Measurements from ENCODE around the gene DHRS13. TPM values are rescaled to one million over a fixed set of nuclear protein-coding genes. Genes with fewer than 3 reads are reported as not detected.
A peak's percentile ranks its signal among the peaks of the same experiment; 100 is the strongest.

DHRS13 gene
- total RNA-seq, 1 experiment from 2014 or later, result 28.5 TPM

DNA sequence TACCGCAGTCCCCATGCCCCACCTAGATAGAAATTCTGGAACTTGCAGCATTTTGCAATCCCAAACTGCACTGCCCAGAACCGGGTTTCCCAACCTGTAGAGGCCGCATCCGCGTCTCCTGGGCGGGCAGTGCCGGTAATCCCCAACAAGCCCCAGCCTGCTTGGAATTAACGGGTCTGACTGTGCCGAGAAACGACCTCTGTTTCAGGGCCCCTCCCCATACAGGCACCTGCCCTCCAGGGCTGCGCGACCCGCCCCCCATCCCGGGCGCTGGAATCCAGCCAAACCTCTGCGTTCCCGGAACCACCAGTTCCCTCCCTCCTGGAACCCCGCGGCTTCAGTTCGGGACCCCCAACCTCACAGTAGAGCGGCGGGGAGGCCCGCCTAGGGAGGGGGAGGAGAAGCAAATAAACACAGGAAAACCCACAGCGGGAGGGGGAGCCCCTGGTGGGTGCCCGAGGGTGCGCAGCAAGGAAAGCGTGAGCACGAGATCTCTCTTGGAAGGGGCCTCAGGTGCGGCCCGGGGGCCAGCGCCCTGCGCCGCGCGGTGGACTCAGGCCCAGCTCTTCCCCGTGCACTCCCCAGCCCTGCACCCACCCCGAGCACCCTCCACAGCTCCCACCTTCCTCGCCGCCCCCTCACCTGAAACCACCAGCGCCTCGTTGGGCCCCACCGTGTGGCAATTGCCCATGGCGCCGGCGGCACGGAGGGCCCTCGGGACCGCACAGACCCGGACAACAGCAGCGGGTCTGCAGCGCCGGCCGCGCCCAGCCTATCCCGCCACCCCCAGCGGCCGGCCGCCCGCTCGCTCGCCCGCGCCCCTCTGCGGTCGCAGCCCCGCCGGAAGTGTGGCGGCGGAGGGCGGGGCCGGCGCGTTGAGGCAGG lies 5.8 kb downstream of the DHRS13 start, which contains the start of gene FLOT2 (continued):
- TF ChIP-seq ZNF281 (CRISPR knock-in tag; IDR thresholded peaks at IDR 0.05) (no peak), SMAD4 (CRISPR knock-in tag; IDR thresholded peaks at IDR 0.05) (no peak), NFYB (CRISPR knock-in tag; conservative IDR thresholded peaks at IDR 0.05; ENCODE audit: low read depth) (no peak; the same call in 1 of the 2 replicates), SMAD3 (CRISPR knock-in tag; IDR thresholded peaks at IDR 0.05; ENCODE audit: borderline replicate concordance) (no peak; the same call in none of the 2 replicates), FOXJ3 (CRISPR knock-in tag; IDR thresholded peaks at IDR 0.05; ENCODE audit: borderline replicate concordance) (no peak), ELF4 (CRISPR knock-in tag; IDR thresholded peaks at IDR 0.05; ENCODE audit: low read depth) (no peak), ZNF425 (CRISPR knock-in tag; conservative IDR thresholded peaks at IDR 0.05) (no peak), RORB (CRISPR knock-in tag; IDR thresholded peaks at IDR 0.05) (no peak), ZNF263 (CRISPR knock-in tag; IDR thresholded peaks at IDR 0.05; ENCODE audit: low read depth) (no peak), MAX (CRISPR knock-in tag; IDR thresholded peaks at IDR 0.05) (no peak), ATF3 (CRISPR knock-in tag; conservative IDR thresholded peaks at IDR 0.05) (no peak), ATF1 (CRISPR knock-in tag; IDR thresholded peaks at IDR 0.05) (0 out of 2 replicates have a peak, but pooled peaks have one; percentile 40), ETV6 (CRISPR knock-in tag; IDR thresholded peaks at IDR 0.05) (0 out of 2 replicates have a peak, but pooled peaks have one; percentile 25)
- TF ChIP-seq, protein P1, sequence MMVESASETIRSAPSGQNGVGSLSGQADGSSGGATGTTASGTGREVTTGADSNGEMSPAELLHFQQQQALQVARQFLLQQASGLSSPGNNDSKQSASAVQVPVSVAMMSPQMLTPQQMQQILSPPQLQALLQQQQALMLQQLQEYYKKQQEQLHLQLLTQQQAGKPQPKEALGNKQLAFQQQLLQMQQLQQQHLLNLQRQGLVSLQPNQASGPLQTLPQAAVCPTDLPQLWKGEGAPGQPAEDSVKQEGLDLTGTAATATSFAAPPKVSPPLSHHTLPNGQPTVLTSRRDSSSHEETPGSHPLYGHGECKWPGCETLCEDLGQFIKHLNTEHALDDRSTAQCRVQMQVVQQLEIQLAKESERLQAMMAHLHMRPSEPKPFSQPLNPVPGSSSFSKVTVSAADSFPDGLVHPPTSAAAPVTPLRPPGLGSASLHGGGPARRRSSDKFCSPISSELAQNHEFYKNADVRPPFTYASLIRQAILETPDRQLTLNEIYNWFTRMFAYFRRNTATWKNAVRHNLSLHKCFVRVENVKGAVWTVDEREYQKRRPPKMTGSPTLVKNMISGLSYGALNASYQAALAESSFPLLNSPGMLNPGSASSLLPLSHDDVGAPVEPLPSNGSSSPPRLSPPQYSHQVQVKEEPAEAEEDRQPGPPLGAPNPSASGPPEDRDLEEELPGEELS (CRISPR knock-in tag; IDR thresholded peaks at IDR 0.05), result peak; percentile 76
- TF ChIP-seq, protein P2, sequence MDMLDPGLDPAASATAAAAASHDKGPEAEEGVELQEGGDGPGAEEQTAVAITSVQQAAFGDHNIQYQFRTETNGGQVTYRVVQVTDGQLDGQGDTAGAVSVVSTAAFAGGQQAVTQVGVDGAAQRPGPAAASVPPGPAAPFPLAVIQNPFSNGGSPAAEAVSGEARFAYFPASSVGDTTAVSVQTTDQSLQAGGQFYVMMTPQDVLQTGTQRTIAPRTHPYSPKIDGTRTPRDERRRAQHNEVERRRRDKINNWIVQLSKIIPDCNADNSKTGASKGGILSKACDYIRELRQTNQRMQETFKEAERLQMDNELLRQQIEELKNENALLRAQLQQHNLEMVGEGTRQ (CRISPR knock-in tag; IDR thresholded peaks at IDR 0.05), result peak; percentile 48
- TF ChIP-seq, protein P3, sequence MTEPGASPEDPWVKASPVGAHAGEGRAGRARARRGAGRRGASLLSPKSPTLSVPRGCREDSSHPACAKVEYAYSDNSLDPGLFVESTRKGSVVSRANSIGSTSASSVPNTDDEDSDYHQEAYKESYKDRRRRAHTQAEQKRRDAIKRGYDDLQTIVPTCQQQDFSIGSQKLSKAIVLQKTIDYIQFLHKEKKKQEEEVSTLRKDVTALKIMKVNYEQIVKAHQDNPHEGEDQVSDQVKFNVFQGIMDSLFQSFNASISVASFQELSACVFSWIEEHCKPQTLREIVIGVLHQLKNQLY (CRISPR knock-in tag; IDR thresholded peaks at IDR 0.05), result no peak
- TF ChIP-seq, protein P4, sequence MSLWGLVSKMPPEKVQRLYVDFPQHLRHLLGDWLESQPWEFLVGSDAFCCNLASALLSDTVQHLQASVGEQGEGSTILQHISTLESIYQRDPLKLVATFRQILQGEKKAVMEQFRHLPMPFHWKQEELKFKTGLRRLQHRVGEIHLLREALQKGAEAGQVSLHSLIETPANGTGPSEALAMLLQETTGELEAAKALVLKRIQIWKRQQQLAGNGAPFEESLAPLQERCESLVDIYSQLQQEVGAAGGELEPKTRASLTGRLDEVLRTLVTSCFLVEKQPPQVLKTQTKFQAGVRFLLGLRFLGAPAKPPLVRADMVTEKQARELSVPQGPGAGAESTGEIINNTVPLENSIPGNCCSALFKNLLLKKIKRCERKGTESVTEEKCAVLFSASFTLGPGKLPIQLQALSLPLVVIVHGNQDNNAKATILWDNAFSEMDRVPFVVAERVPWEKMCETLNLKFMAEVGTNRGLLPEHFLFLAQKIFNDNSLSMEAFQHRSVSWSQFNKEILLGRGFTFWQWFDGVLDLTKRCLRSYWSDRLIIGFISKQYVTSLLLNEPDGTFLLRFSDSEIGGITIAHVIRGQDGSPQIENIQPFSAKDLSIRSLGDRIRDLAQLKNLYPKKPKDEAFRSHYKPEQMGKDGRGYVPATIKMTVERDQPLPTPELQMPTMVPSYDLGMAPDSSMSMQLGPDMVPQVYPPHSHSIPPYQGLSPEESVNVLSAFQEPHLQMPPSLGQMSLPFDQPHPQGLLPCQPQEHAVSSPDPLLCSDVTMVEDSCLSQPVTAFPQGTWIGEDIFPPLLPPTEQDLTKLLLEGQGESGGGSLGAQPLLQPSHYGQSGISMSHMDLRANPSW (CRISPR knock-in tag; conservative IDR thresholded peaks at IDR 0.05; ENCODE audit: low read depth), result no peak
- TF ChIP-seq, protein P5, sequence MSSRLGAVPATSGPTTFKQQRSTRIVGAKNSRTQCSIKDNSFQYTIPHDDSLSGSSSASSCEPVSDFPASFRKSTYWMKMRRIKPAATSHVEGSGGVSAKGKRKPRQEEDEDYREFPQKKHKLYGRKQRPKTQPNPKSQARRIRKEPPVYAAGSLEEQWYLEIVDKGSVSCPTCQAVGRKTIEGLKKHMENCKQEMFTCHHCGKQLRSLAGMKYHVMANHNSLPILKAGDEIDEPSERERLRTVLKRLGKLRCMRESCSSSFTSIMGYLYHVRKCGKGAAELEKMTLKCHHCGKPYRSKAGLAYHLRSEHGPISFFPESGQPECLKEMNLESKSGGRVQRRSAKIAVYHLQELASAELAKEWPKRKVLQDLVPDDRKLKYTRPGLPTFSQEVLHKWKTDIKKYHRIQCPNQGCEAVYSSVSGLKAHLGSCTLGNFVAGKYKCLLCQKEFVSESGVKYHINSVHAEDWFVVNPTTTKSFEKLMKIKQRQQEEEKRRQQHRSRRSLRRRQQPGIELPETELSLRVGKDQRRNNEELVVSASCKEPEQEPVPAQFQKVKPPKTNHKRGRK (CRISPR knock-in tag; IDR thresholded peaks at IDR 0.05; ENCODE audit: borderline replicate concordance), result no peak
